ENCODE data around the gene ARHGAP6. TPM values are rescaled to one million over a fixed set of nuclear protein-coding genes. Genes with fewer than 3 reads are reported as not detected.
A peak's percentile ranks its signal among the peaks of the same experiment; 100 is the strongest.

ARHGAP6 gene
- total and polyA plus RNA-seq, 4 donors: 3.8 to 5.8 (median 4.2) TPM

DNA sequence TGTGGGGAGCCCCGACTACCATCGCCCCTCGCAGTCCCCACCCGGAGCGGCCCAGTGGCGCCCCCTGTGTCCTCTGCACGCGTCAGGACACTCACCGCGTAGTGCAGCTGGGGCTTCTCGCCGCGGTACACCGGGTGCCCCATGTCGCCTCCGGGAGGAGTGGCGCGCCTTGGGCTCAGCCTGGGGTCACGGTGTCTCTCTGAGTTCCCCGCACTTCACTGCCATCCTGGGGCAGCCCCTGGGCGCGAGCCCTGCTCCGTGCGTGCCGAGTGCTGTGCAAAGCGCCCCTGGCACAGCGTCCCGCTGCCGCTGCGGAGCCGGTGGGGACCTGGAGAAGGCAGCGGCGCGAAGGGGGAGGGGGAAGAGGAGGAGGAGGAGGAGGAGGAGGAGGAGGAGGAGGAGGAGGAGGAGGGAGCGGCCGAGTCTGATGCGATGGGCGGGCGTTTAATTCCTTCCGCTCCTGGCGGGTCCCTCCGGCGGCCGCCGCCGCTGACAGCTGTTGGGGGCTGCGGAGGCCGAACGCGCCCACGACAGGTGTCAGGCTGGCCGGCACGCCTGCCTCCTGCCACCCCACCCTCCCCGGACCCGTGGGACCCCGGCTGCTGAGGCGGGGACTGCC lies 238.2 kb downstream of the ARHGAP6 start:
- DNase-seq (ENCODE audit: low read depth in 4 of 6, low spot score in 6 of 6): peak in 2 of 6 donors; percentile 25 to 34
- 23% methylated on average over 34 of the region's 57 CpGs for WGBS (ENCODE audit: insufficient coverage)
- peak overlapping the region; percentile 43 for H3K4me3 ChIP-seq (ENCODE audit: low read depth, low read length)
- H3K27me3 ChIP-seq (ENCODE audit: control insufficient read depth, insufficient read depth, low read length): peaks cover 18% of the 10 kb centered on the region
- H3K27ac ChIP-seq (ENCODE audit: low read depth, low read length): no peak overlapping the region
- no peaks in the 10 kb centered on the region for H3K9me3 ChIP-seq (ENCODE audit: control insufficient read depth, insufficient read depth, low read length)
- peaks cover 6% of the 10 kb centered on the region for H3K4me1 ChIP-seq (ENCODE audit: control insufficient read depth, insufficient read depth, low read length)
- no peaks in the 10 kb centered on the region for H3K36me3 ChIP-seq (ENCODE audit: control insufficient read depth, insufficient read depth, low read length)

DNA sequence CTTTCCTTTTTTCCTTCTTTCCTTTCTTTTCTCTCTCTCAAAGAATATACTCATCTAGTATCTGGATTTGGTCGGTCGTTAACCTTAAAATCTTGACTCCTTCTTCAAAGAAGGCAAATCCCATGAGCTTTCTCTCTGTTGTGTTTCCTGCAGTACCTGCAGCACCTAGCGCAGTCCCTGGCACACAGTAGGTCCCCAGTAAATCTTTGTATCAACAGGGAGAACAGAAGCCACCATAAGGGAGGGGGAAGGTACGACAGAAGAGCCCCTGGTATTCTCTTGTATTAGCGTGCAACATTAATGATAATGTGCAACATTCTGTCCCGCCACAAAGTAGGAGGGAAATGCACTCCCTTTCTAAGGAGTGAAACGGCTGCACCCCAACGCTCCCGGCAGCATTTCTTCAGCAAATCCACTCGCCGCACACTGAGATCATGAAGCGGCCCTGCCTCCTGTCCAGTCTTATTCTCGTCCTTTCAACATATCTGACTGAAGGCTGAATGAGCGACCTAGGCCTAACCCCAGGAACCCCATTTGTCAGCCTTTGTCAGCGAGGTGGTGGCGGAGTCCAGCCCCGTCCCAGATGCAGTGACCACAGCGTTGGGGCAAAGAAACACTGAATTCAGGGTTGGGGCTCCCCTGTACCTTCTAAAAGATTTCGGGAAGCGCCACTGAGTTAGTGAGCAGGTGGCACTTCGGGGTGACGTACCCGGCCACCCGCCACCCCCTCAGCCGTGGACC lies 238.8 kb downstream of the ARHGAP6 start:
- H3K27ac ChIP-seq (ENCODE audit: low read depth, low read length): no peak overlapping the region
- DNase-seq (ENCODE audit: low read depth in 4 of 6, low spot score in 6 of 6): peak in 1 of 6 donors; percentile 6
- no peaks in the 10 kb centered on the region for H3K36me3 ChIP-seq (ENCODE audit: control insufficient read depth, insufficient read depth, low read length)
- peaks cover 6% of the 10 kb centered on the region for H3K4me1 ChIP-seq (ENCODE audit: control insufficient read depth, insufficient read depth, low read length)
- WGBS (ENCODE audit: insufficient coverage): 46% methylated on average over 23 of the region's 25 CpGs
- H3K9me3 ChIP-seq (ENCODE audit: control insufficient read depth, insufficient read depth, low read length): no peaks in the 10 kb centered on the region
- peak overlapping the region; percentile 43 for H3K4me3 ChIP-seq (ENCODE audit: low read depth, low read length)
- H3K27me3 ChIP-seq (ENCODE audit: control insufficient read depth, insufficient read depth, low read length): peaks cover 19% of the 10 kb centered on the region

DNA sequence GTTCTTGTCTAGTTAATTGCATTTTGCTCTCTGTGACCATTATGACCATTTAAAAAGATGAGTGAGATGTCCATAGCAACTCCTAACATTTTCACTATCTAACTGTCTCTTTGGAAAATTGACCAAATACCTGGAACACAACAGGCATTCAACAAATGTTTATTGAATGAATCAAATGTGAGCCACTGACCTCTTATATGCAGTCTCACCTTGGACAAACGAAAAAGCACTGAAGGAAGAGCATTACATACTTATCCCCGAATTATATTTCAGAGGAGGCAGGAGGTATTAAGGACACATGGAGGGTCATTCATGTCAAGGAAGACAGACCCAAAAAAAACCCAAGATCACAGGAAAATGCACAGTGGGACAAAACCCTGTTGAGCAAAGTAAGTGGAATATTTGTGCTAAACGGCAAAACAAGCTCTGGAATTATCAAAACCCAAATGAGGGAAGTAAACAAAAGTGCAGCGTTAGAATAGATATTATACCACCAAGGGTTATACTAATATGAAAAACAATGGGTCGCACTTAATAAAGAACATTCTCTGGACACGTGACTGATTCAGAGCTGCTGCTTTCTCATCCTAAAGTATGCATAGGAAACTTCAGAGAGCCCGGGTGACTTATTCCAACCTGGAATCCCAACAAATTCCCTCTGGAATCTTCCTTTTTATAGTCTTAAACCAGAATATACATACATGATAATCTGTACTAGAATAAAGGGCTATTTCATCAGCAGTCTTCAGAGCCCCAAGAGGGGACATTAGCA lies 240.6 kb downstream of the ARHGAP6 start:
- Histone ChIP-seq H3K36me3 (ENCODE audit: control insufficient read depth, insufficient read depth, low read length) (no peaks in the 10 kb centered on the region), H3K4me1 (ENCODE audit: control insufficient read depth, insufficient read depth, low read length) (peaks cover 6% of the 10 kb centered on the region), H3K27ac (ENCODE audit: low read depth, low read length) (no peak overlapping the region), H3K27me3 (ENCODE audit: control insufficient read depth, insufficient read depth, low read length) (peaks cover 22% of the 10 kb centered on the region), H3K9me3 (ENCODE audit: control insufficient read depth, insufficient read depth, low read length) (no peaks in the 10 kb centered on the region), H3K4me3 (ENCODE audit: low read depth, low read length) (no peak overlapping the region)
- 63% methylated on average over 2 of the region's 7 CpGs for WGBS (ENCODE audit: insufficient coverage)
- DNase-seq (ENCODE audit: low read depth in 4 of 6, low spot score in 6 of 6): no peak

DNA sequence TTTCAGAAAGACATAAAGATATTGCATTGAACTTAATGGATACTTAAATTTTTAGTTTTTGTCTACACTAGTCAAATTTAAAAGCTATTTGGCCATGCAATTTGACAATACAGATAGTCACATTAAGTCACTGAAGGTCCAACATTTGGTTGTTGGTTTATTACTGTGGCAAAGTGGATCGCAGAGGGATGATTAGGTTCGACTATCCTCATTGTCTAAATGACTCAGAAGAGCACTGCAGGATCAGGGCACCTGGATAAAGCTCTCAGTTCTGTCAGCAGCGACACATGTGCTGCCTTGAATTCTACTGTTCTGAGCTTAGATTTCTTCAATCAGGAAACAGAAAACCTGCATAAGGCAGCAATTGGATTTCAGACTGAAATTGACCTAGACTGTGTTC lies 241.8 kb downstream of the ARHGAP6 start:
- no peak overlapping the region for H3K4me3 ChIP-seq (ENCODE audit: low read depth, low read length)
- H3K27me3 ChIP-seq (ENCODE audit: control insufficient read depth, insufficient read depth, low read length): peaks cover 22% of the 10 kb centered on the region
- 57% methylated on average over 3 of the region's 3 CpGs for WGBS (ENCODE audit: insufficient coverage)
- H3K36me3 ChIP-seq (ENCODE audit: control insufficient read depth, insufficient read depth, low read length): no peaks in the 10 kb centered on the region
- no peaks in the 10 kb centered on the region for H3K9me3 ChIP-seq (ENCODE audit: control insufficient read depth, insufficient read depth, low read length)
- peaks cover 6% of the 10 kb centered on the region for H3K4me1 ChIP-seq (ENCODE audit: control insufficient read depth, insufficient read depth, low read length)
- DNase-seq (ENCODE audit: low read depth in 4 of 6, low spot score in 6 of 6): no peak
- H3K27ac ChIP-seq (ENCODE audit: low read depth, low read length): no peak overlapping the region

DNA sequence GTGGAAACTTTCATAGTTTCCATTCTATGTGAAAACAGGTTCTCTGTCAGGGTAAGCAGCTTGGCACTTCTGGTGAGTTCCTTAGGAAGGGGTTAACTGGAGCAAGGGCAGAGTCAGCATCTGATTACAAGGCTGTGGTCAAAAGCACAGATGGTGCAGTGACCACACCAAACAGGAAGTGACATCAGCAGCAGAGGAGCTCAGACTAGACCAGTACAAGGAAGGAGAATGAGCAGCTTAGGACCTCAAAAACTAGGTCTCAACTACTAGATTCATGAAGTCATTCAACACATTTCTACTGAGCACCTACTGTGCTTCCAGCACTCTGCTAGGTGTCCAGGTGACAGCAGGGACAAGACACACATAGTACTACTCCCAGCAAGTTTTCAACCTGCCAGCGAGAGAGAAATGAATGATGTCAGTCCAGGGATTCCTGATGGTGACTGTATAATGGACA lies 242.3 kb downstream of the ARHGAP6 start:
- peaks cover 6% of the 10 kb centered on the region for H3K4me1 ChIP-seq (ENCODE audit: control insufficient read depth, insufficient read depth, low read length)

DNA sequence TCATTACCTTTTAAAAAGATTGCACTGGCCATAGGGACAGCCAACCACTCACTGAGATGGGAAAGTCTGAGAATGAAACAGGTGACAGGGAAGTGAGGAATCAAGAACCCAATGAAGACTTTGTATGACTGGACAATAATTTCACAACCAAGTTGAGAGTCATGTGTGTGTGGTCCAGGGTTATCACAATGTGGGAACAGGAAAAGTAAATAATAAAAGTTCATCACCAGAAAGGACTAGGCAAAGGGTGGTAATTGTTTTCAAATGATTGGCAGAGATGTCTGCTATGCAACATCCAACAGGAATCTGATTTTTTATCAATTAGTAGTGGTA lies 243.2 kb downstream of the ARHGAP6 start:
- Histone ChIP-seq H3K27ac (ENCODE audit: low read depth, low read length) (no peak overlapping the region), H3K4me3 (ENCODE audit: low read depth, low read length) (no peak overlapping the region), H3K4me1 (ENCODE audit: control insufficient read depth, insufficient read depth, low read length) (peaks cover 6% of the 10 kb centered on the region), H3K36me3 (ENCODE audit: control insufficient read depth, insufficient read depth, low read length) (no peaks in the 10 kb centered on the region), H3K9me3 (ENCODE audit: control insufficient read depth, insufficient read depth, low read length) (no peaks in the 10 kb centered on the region), H3K27me3 (ENCODE audit: control insufficient read depth, insufficient read depth, low read length) (peaks cover 18% of the 10 kb centered on the region)
- no peak for DNase-seq (ENCODE audit: low read depth in 4 of 6, low spot score in 6 of 6)

More for the DNA sequence above, 242.3 kb downstream of the ARHGAP6 start:
- Histone ChIP-seq H3K36me3 (ENCODE audit: control insufficient read depth, insufficient read depth, low read length) (no peaks in the 10 kb centered on the region), H3K27me3 (ENCODE audit: control insufficient read depth, insufficient read depth, low read length) (peaks cover 22% of the 10 kb centered on the region), H3K27ac (ENCODE audit: low read depth, low read length) (no peak overlapping the region), H3K9me3 (ENCODE audit: control insufficient read depth, insufficient read depth, low read length) (no peaks in the 10 kb centered on the region), H3K4me3 (ENCODE audit: low read depth, low read length) (no peak overlapping the region)
- WGBS (ENCODE audit: insufficient coverage): no CpG with 5 or more reads among the region's 1 CpG
- no peak for DNase-seq (ENCODE audit: low read depth in 4 of 6, low spot score in 6 of 6)

DNA sequence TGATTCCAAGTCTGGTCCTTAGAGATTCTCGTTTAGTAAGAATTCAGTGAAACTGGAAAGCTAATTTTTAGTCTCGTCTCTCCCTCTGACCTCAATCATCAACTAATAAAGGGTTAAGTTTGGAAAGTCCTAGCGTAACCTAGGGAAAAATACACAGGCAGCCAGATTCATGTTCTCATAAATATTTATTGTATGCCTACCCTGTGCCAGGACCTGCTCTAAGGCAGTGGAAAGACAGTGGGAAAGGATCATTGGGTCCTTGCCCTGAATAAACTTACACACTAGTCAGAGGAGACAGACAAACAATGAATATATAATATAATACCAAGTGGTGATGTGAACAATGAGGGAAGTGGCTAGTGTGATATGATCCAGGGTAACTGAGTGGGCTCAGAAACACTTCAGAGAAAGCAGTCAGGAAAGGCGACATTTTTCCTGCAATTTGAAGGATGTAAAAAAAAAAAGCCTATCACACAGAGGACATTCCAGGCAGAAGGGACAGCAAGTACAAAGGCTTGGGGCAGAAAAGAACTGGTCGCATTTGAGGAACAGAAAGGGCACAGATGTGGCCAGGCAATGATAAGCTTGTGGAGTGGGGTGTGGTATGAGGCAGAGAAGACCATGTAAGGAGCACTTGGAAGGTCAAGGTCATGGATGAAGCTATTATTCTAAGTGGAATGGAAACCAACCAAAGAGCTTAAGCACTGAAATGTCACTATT lies 243.8 kb downstream of the ARHGAP6 start:
- peaks cover 13% of the 10 kb centered on the region for H3K27me3 ChIP-seq (ENCODE audit: control insufficient read depth, insufficient read depth, low read length)
- 54% methylated on average over 2 of the region's 5 CpGs for WGBS (ENCODE audit: insufficient coverage)
- peaks cover 1% of the 10 kb centered on the region for H3K4me1 ChIP-seq (ENCODE audit: control insufficient read depth, insufficient read depth, low read length)
- peak in 1 of 6 donors; percentile 42 for DNase-seq (ENCODE audit: low read depth in 4 of 6, low spot score in 6 of 6)
- no peak overlapping the region for H3K4me3 ChIP-seq (ENCODE audit: low read depth, low read length)
- no peak overlapping the region for H3K27ac ChIP-seq (ENCODE audit: low read depth, low read length)
- no peaks in the 10 kb centered on the region for H3K9me3 ChIP-seq (ENCODE audit: control insufficient read depth, insufficient read depth, low read length)
- H3K36me3 ChIP-seq (ENCODE audit: control insufficient read depth, insufficient read depth, low read length): no peaks in the 10 kb centered on the region

DNA sequence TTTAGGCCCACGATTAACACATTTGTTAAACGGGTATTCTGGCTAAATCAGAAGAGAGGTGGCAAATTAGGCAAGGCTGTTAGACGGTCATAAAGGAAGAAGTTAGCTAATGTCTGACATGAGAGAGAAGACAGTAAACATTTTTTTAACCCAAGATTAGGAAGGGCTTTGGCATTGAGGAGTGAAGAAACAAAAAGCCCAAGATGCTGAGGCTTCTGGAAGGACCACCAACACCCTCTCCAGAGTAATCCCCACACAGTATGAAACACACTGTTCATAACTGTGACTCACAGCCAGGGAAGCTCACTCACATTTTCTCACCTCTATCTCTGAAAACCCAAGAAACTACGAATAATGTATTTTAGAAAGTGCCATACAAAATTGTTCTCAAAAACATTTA lies 244.9 kb downstream of the ARHGAP6 start:
- Histone ChIP-seq H3K36me3 (ENCODE audit: control insufficient read depth, insufficient read depth, low read length) (no peaks in the 10 kb centered on the region), H3K9me3 (ENCODE audit: control insufficient read depth, insufficient read depth, low read length) (no peaks in the 10 kb centered on the region), H3K4me3 (ENCODE audit: low read depth, low read length) (no peak overlapping the region), H3K4me1 (ENCODE audit: control insufficient read depth, insufficient read depth, low read length) (no peaks in the 10 kb centered on the region), H3K27ac (ENCODE audit: low read depth, low read length) (no peak overlapping the region), H3K27me3 (ENCODE audit: control insufficient read depth, insufficient read depth, low read length) (peaks cover 11% of the 10 kb centered on the region)
- DNase-seq (ENCODE audit: low read depth in 4 of 6, low spot score in 6 of 6): no peak
- no CpG with 5 or more reads among the region's 4 CpGs for WGBS (ENCODE audit: insufficient coverage)

DNA sequence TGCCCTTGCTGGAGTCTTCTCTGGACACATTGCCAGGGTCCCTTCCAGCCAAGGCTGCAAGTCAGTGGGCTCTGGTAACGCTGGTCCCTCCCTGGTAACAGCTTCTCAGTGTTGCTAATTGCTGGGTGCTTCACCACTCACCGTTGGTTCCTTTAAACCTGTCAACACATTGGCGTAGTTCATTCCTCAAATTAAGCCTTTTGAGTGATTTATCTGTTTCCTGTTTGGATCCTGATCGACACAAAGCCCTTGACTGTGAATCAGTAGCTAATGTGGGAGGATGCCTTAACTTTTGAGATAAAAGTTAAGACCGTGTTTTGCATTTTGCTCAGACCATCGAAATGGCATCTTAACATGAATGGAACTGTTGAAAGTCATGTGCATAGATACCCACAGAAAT lies 246.6 kb downstream of the ARHGAP6 start:
- H3K4me1 ChIP-seq (ENCODE audit: control insufficient read depth, insufficient read depth, low read length): no peaks in the 10 kb centered on the region
- H3K9me3 ChIP-seq (ENCODE audit: control insufficient read depth, insufficient read depth, low read length): no peaks in the 10 kb centered on the region
- no peak overlapping the region for H3K27ac ChIP-seq (ENCODE audit: low read depth, low read length)
- 54% methylated on average over 2 of the region's 6 CpGs for WGBS (ENCODE audit: insufficient coverage)
- no peak for DNase-seq (ENCODE audit: low read depth in 4 of 6, low spot score in 6 of 6)
- H3K4me3 ChIP-seq (ENCODE audit: low read depth, low read length): no peak overlapping the region
- H3K36me3 ChIP-seq (ENCODE audit: control insufficient read depth, insufficient read depth, low read length): no peaks in the 10 kb centered on the region
- peaks cover 9% of the 10 kb centered on the region for H3K27me3 ChIP-seq (ENCODE audit: control insufficient read depth, insufficient read depth, low read length)

Measured in spinal cord (tissue), 10 donors.